H1 (cell line): ENCODE measurements around the gene ZNF512. TPM values are rescaled to one million over a fixed set of nuclear protein-coding genes. Genes with fewer than 3 reads are reported as not detected.

Experiments used
- KDM5A ChIP-seq: fragments of 200-600 bp; IDR thresholded peaks from 2 replicates; pipeline ENCODE4 v1.7.1; 2012; ENCODE audit warnings: mild to moderate bottlenecking, low read length, inconsistent platforms, mixed read lengths
- polyA plus RNA-seq, 7 experiments: library from polyadenylated mRNA; depleted of rRNA in 3 of 7; stranded (reverse) in 5 of 7; unstranded in 2 of 7; fragments of >200 nt in 5 of 7; fragments of 200-250 nt in 2 of 7; gene quantifications; 1 replicate in 5 of 7; 2 replicates in 1 of 7; 4 replicates in 1 of 7; pipeline versions ENCODE4 v1.2.1 to v1.2.3, GENCODE V29; 2011 to 2013; ENCODE audit warnings: missing spikeins in 2 of 7, mixed read lengths in 2 of 7
- total RNA-seq: library from RNA; stranded (reverse); fragmentation: NEBNext Ultra II Directional; extraction: Animal tissue kit (Norgen Biotek cat#: 25700); gene quantifications from 2 replicates; pipeline ENCODE4 v1.2.1, GENCODE V29; 2021

ZNF512 gene
- total and polyA plus RNA-seq, 2 of the 8 experiments (the other 6 are each of a cell fraction or from before 2014, with no cell fraction given): 17.6 to 37.9 TPM

- no peak for TF ChIP-seq KDM5A
Measured at GRCh38 chr2:27606611-27607010, 23.8 kb downstream of the ZNF512 start (continued).
